CD4-positive, alpha-beta T cell (primary cell): Measurements from ENCODE around the gene SLC35F1. TPM values are rescaled to one million over a fixed set of nuclear protein-coding genes. Genes with fewer than 3 reads are reported as not detected.

ENCODE experiments used
- ATAC-seq: fragments of 200-7000 bp; cut with Tn5 transposase; one replicate; pipeline ENCODE4 v1.10.0; 2022; ENCODE audit warnings: mild to moderate bottlenecking; ENCODE audit not compliant: poor library complexity
- CTCF ChIA-PET: fragments of 350-600 bp; sonication (Branson Sonifier 250); formaldehyde crosslinking; loops from one replicate; lab custom pipeline; 2021; ENCODE audit warnings: antibody characterized with exemption, inconsistent platforms; lab: Charles Lee
- POLR2A ChIA-PET: fragments of 350-600 bp; sonication (Branson Sonifier 250); formaldehyde crosslinking; loops from one replicate; lab custom pipeline; 2021; ENCODE audit warnings: antibody characterized with exemption, inconsistent platforms; lab: Charles Lee
- DNase-seq, 14 experiments: peaks; one replicate each; pipeline ENCODE4 v3.0.0-alpha.2; 2013 to 2020; ENCODE audit warnings: mixed read lengths in 2 of 14
- H3K27ac ChIP-seq, 2 donors: one replicate each; pipeline versions ENCODE4 v1.5.1 to v1.7.0; 2013; ENCODE audit warnings: low read length in 2 of 2, low read depth in 1 of 2, mild to moderate bottlenecking in 1 of 2
- H3K27me3 ChIP-seq, 2 experiments: 1 replicate in 1 of 2; 2 replicates in 1 of 2; pipeline versions ENCODE4 v1.6.1 to v1.7.0; 2013; ENCODE audit warnings: low read length in 2 of 2, control low read depth in 1 of 2, mild to moderate bottlenecking in 1 of 2, moderate library complexity in 1 of 2; ENCODE audit not compliant: insufficient read depth in 2 of 2, control insufficient read depth in 1 of 2
- H3K36me3 ChIP-seq: one replicate; pipeline ENCODE4 v1.6.1; 2013; ENCODE audit warnings: low read length, control low read depth; ENCODE audit not compliant: insufficient read depth
- H3K4me1 ChIP-seq: one replicate; pipeline ENCODE4 v1.6.1; 2013; ENCODE audit warnings: low read length, control low read depth; ENCODE audit not compliant: insufficient read depth
- H3K4me3 ChIP-seq: one replicate; pipeline ENCODE4 v1.5.1; 2013; ENCODE audit warnings: mild to moderate bottlenecking, low read length, moderate library complexity
- H3K9me3 ChIP-seq, 2 experiments: 1 replicate in 1 of 2; 2 replicates in 1 of 2; pipeline versions ENCODE4 v1.6.1 to v1.7.0; 2013; ENCODE audit warnings: low read length in 2 of 2, mild to moderate bottlenecking in 2 of 2, control low read depth in 1 of 2, moderate library complexity in 1 of 2; ENCODE audit not compliant: control insufficient read depth in 1 of 2, insufficient read depth in 1 of 2
- H3K27ac Mint-ChIP-seq: one replicate; pipeline ENCODE4 v1.8.0; 2020; ENCODE audit warnings: mixed read lengths
- H3K27me3 Mint-ChIP-seq: one replicate; pipeline ENCODE4 v1.8.0; 2021; ENCODE audit warnings: mixed read lengths
- H3K36me3 Mint-ChIP-seq: one replicate; pipeline ENCODE4 v1.8.0; 2021; ENCODE audit warnings: low read depth, mixed read lengths
- H3K4me1 Mint-ChIP-seq: one replicate; pipeline ENCODE4 v1.8.0; 2021; ENCODE audit warnings: low read depth, mixed read lengths
- H3K4me3 Mint-ChIP-seq: one replicate; pipeline ENCODE4 v1.8.0; 2020; ENCODE audit warnings: mild to moderate bottlenecking, mixed read lengths
- H3K9me3 Mint-ChIP-seq: one replicate; pipeline ENCODE4 v1.8.0; 2020; ENCODE audit warnings: mixed read lengths
- CTCF ChIP-seq: fragments of 200-600 bp; IDR thresholded peaks from one replicate; pipeline ENCODE4 v1.8.0; 2022; ENCODE audit warnings: antibody characterized with exemption, mild to moderate bottlenecking
- intact Hi-C, 2 experiments: fragments of 100-400 bp; cut with DNase I in 1 of 2; cut with micrococcal nuclease in 1 of 2; formaldehyde crosslinking; loops; one replicate each; pipeline versions ENCODE4 v1.15.1 to v1.9.0; 2023 to 2025; cut with DNase I, micrococcal nuclease
- total RNA-seq, 174 experiments: library from RNA in 2 of 174; stranded (reverse) in 2 of 174; gene quantifications; one replicate each; pipeline ENCODE4 v1.2.3 and lab custom pipeline; 2021 to 2026

Gene SLC35F1
- total RNA-seq, 2 experiments from 2014 or later, result not detected

GRCh38 chr6:118354641-118355040 lies 447.6 kb downstream of the SLC35F1 start:
- POLR2A ChIA-PET, result no interaction called here
- peaks cover 0 to 4% of the 10 kb centered on the region in 2 experiments for H3K9me3 ChIP-seq
- H3K27me3 ChIP-seq, result no peaks in the 10 kb centered on the region
- H3K4me1 ChIP-seq, result no peaks in the 10 kb centered on the region
- H3K36me3 Mint-ChIP-seq, result peaks cover 13% of the 10 kb centered on the region
- no peak for DNase-seq
- intact Hi-C loops, result no loop called here
- no peaks in the 10 kb centered on the region for H3K36me3 ChIP-seq
- no peak overlapping the region for H3K4me3 Mint-ChIP-seq
- H3K27ac Mint-ChIP-seq, result no peak overlapping the region
- H3K27me3 Mint-ChIP-seq, result no peaks in the 10 kb centered on the region
- no peaks in the 10 kb centered on the region for H3K9me3 Mint-ChIP-seq
- CTCF ChIA-PET, result no interaction called here
- H3K4me1 Mint-ChIP-seq, result no peaks in the 10 kb centered on the region
- H3K27ac ChIP-seq, result no peak overlapping the region
- H3K4me3 ChIP-seq, result no peak overlapping the region
- TF ChIP-seq CTCF, result no peak
- no peak for ATAC-seq

- Mint-ChIP-seq H3K4me3 (no peak overlapping the region), H3K36me3 (peaks cover 13% of the 10 kb centered on the region), H3K9me3 (no peaks in the 10 kb centered on the region), H3K27ac (no peak overlapping the region), H3K27me3 (no peaks in the 10 kb centered on the region), H3K4me1 (no peaks in the 10 kb centered on the region)
- Histone ChIP-seq H3K36me3 (no peaks in the 10 kb centered on the region), H3K9me3 (peaks cover 0 to 4% of the 10 kb centered on the region in 2 experiments), H3K4me3 (no peak overlapping the region), H3K27ac (no peak overlapping the region), H3K4me1 (no peaks in the 10 kb centered on the region), H3K27me3 (no peaks in the 10 kb centered on the region)
- intact Hi-C loops, result no loop called here
- TF ChIP-seq CTCF, result no peak
- ATAC-seq (no peak), DNase-seq (no peak)
- ChIA-PET POLR2A (no interaction called here), CTCF (no interaction called here)
These were observed 449.0 kb downstream of the SLC35F1 start for GRCh38 chr6:118356054-118356453.

GRCh38 chr6:118356686-118357085 lies 449.6 kb downstream of the SLC35F1 start:
- CTCF ChIA-PET, result no interaction called here
- POLR2A ChIA-PET, result no interaction called here
- Mint-ChIP-seq H3K27me3 (no peaks in the 10 kb centered on the region), H3K27ac (no peak overlapping the region), H3K4me3 (no peak overlapping the region), H3K36me3 (peaks cover 13% of the 10 kb centered on the region), H3K4me1 (no peaks in the 10 kb centered on the region), H3K9me3 (no peaks in the 10 kb centered on the region)
- no peak overlapping the region for H3K4me3 ChIP-seq
- DNase-seq, result no peak
- no peak for ATAC-seq
- no peaks in the 10 kb centered on the region for H3K27me3 ChIP-seq
- intact Hi-C loops, result no loop called here
- TF ChIP-seq CTCF, result no peak
- no peaks in the 10 kb centered on the region for H3K4me1 ChIP-seq
- H3K9me3 ChIP-seq, result peaks cover 0 to 4% of the 10 kb centered on the region in 2 experiments
- no peaks in the 10 kb centered on the region for H3K36me3 ChIP-seq
- H3K27ac ChIP-seq, result no peak overlapping the region

Other genes with a start within 250 kb of the SLC35F1 start
- 10 to 100 TPM; 16.2 to 16.6 TPM for gene NUS1, start 231.8 kb upstream of the SLC35F1 start, total RNA-seq